Sigmoid colon (tissue), 4 donors: ENCODE results near the gene ZRSR2.

ENCODE experiments used
- EP300 ChIP-seq, 4 donors: sonication (generic); formaldehyde crosslinking; IDR thresholded peaks; one replicate each; pipeline ENCODE4 v1.6.1; 2017; ENCODE audit warnings: antibody characterized with exemption in 4 of 4
- POLR2A ChIP-seq, 2 donors: fragments of 450-650 bp; IDR thresholded peaks; one replicate each; pipeline ENCODE4 v1.6.1; 2016; ENCODE audit warnings: antibody characterized with exemption in 2 of 2, mild to moderate bottlenecking in 2 of 2, moderate library complexity in 2 of 2
- POLR2AphosphoS5 ChIP-seq, 4 donors: sonication (generic); formaldehyde crosslinking; IDR thresholded peaks; one replicate each; pipeline ENCODE4 v1.6.1; 2017; ENCODE audit warnings: antibody characterized with exemption in 4 of 4
- TF ChIP-seq, protein P1 (sequence below), 4 experiments: fragments of 450-650 bp in 3 of 4; fragments of 200-600 bp in 1 of 4; IDR thresholded peaks; one replicate each; pipeline ENCODE4 v1.5.1; 2016 to 2019; ENCODE audit warnings: antibody characterized with exemption in 4 of 4, mild to moderate bottlenecking in 3 of 4, moderate library complexity in 2 of 4

DNA sequence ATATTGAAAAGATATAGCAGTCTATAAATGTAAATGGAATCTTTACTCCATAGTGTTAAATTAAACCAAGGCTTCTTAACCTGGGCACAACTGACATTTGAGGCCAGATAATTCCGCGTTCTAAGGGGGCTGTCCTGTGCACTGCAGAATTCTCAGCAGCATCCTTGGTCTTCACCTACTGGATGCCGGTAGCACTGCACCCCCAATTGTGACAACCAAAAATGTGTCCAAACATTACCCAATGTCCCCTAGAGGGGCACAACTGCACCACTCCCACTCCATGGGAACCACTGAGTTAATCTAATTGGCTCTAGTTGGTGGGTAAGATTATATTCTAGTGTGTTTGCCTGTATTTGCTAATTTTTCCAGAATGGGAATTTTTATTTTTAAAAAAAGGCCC lies 47.7 kb downstream of the ZRSR2 start:
- TF ChIP-seq, protein P1, sequence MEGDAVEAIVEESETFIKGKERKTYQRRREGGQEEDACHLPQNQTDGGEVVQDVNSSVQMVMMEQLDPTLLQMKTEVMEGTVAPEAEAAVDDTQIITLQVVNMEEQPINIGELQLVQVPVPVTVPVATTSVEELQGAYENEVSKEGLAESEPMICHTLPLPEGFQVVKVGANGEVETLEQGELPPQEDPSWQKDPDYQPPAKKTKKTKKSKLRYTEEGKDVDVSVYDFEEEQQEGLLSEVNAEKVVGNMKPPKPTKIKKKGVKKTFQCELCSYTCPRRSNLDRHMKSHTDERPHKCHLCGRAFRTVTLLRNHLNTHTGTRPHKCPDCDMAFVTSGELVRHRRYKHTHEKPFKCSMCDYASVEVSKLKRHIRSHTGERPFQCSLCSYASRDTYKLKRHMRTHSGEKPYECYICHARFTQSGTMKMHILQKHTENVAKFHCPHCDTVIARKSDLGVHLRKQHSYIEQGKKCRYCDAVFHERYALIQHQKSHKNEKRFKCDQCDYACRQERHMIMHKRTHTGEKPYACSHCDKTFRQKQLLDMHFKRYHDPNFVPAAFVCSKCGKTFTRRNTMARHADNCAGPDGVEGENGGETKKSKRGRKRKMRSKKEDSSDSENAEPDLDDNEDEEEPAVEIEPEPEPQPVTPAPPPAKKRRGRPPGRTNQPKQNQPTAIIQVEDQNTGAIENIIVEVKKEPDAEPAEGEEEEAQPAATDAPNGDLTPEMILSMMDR (IDR thresholded peaks at IDR 0.05) = no peak
- TF ChIP-seq EP300 (IDR thresholded peaks at IDR 0.05) (no peak), POLR2A (IDR thresholded peaks at IDR 0.05) (no peak), POLR2AphosphoS5 (IDR thresholded peaks at IDR 0.05) (no peak)
